HCT116 (cell line): ENCODE data around the gene PPIL4. TPM values are rescaled to one million over a fixed set of nuclear protein-coding genes. Genes with fewer than 3 reads are reported as not detected.

Source experiments
- ATAC-seq: fragments of 200-7000 bp; cut with Tn5 transposase; 2 replicates; pipeline ENCODE4 v1.9.1; 2020; ENCODE audit warnings: mild to moderate bottlenecking, moderate library complexity
- BruUV-seq: library from RNA; stranded (reverse); fragments of 400-500 nt; replicated peaks from 2 replicates; lab custom pipeline; 2021; lab: Mats Ljungman, UMichigan
- CTCF ChIA-PET: fragments of 300-600 bp; sonication (Branson Sonifier 250); formaldehyde crosslinking; loops from one replicate; lab custom pipeline; 2021; ENCODE audit warnings: antibody characterized with exemption; lab: Charles Lee
- POLR2A ChIA-PET: fragments of 300-600, 350-600 bp; sonication (Branson Sonifier 250); formaldehyde crosslinking; loops from one replicate; lab custom pipeline; 2021; ENCODE audit warnings: antibody characterized with exemption; lab: Charles Lee
- RAD21 ChIA-PET, 2 experiments: fragments of 300-600 bp; sonication (Branson Sonifier 250); formaldehyde crosslinking; loops; one replicate each; lab custom pipeline; 2023; ENCODE audit warnings: low total read pairs in 2 of 2; ENCODE audit not compliant: uncharacterized antibody in 2 of 2, unreplicated experiment in 2 of 2, low non-redundant PET in 1 of 2; lab: Charles Lee
- DNase-seq: peaks from one replicate; pipeline ENCODE4 v3.0.0-alpha.2; 2010; ENCODE audit warnings: low read depth, low spot score
- H2AFZ ChIP-seq: fragments of 200-600 bp; shearing (Covaris generic), sonication (generic); 2 replicates; pipeline ENCODE4 v1.6.1; 2017; ENCODE audit warnings: low read depth, mixed run types, mixed read lengths, antibody characterized with exemption, low read length; ENCODE audit not compliant: poor library complexity, severe bottlenecking
- H3K27ac ChIP-seq: 2 replicates; pipeline ENCODE4 v1.5.1; 2012; ENCODE audit warnings: low read depth, low read length
- H3K27me3 ChIP-seq: fragments of 200-600 bp; sonication (generic); 2 replicates; pipeline ENCODE4 v1.6.1; 2016; ENCODE audit warnings: mixed run types, low read length, mixed read lengths; ENCODE audit not compliant: insufficient read depth
- H3K36me3 ChIP-seq, 2 experiments: fragments of 200-500 bp in 1 of 2; fragments of 200-600 bp in 1 of 2; sonication (Bioruptor generic) in 1 of 2; sonication (generic) in 1 of 2; 2 replicates each; pipeline versions ENCODE4 v1.5.1 to v1.6.1; 2014 to 2016; ENCODE audit warnings: low read length in 2 of 2, inconsistent platforms in 1 of 2, mixed read lengths in 1 of 2, mixed run types in 1 of 2; ENCODE audit not compliant: insufficient read depth in 2 of 2, control insufficient read depth in 1 of 2
- H3K4me1 ChIP-seq, 2 experiments: fragments of 200-600 bp in 1 of 2; sonication (generic) in 1 of 2; 2 replicates each; pipeline versions ENCODE4 v1.5.1 to v1.6.1; 2012 to 2017; ENCODE audit warnings: low read length in 2 of 2, inconsistent platforms in 1 of 2, mild to moderate bottlenecking in 1 of 2, mixed read lengths in 1 of 2, mixed run types in 1 of 2, moderate library complexity in 1 of 2; ENCODE audit not compliant: insufficient read depth in 2 of 2, control insufficient read depth in 1 of 2
- H3K4me2 ChIP-seq: fragments of 200-600 bp; sonication (generic); 2 replicates; pipeline ENCODE4 v1.6.1; 2017; ENCODE audit warnings: mixed run types, low read length, mixed read lengths
- H3K4me3 ChIP-seq, 2 experiments: fragments of 200-600 bp in 1 of 2; sonication (generic) in 1 of 2; replicated peaks in 1 of 2; 2 replicates each; pipeline ENCODE4 v1.5.1; 2011 to 2016; ENCODE audit warnings: low read length in 2 of 2, control low read depth in 1 of 2, low read depth in 1 of 2, mild to moderate bottlenecking in 1 of 2, mixed read lengths in 1 of 2, mixed run types in 1 of 2
- H3K79me2 ChIP-seq: fragments of 200-600 bp; sonication (generic); 2 replicates; pipeline ENCODE4 v1.6.1; 2017; ENCODE audit warnings: mild to moderate bottlenecking, mixed run types, low read length, moderate library complexity, mixed read lengths; ENCODE audit not compliant: insufficient read depth
- H3K9ac ChIP-seq: fragments of 200-600 bp; sonication (generic); 2 replicates; pipeline ENCODE4 v1.6.1; 2016; ENCODE audit warnings: low read length, mixed read lengths
- H3K9me2 ChIP-seq: fragments of 200-600 bp; sonication (generic), shearing (Covaris generic); 2 replicates; pipeline ENCODE4 v1.6.1; 2017; ENCODE audit warnings: mixed run types, mild to moderate bottlenecking, moderate library complexity; ENCODE audit not compliant: insufficient read depth
- H3K9me3 ChIP-seq, 2 experiments: fragments of 200-500 bp in 1 of 2; fragments of 200-600 bp in 1 of 2; sonication (Bioruptor generic) in 1 of 2; sonication (generic) in 1 of 2; 2 replicates each; pipeline ENCODE4 v1.6.1; 2014 to 2017; ENCODE audit warnings: low read length in 2 of 2, mixed read lengths in 2 of 2, inconsistent platforms in 1 of 2, low read depth in 1 of 2, mild to moderate bottlenecking in 1 of 2, mixed run types in 1 of 2, moderate library complexity in 1 of 2; ENCODE audit not compliant: control insufficient read depth in 1 of 2, insufficient read depth in 1 of 2
- H4K20me1 ChIP-seq: fragments of 200-600 bp; sonication (generic), shearing (Covaris generic); 2 replicates; pipeline ENCODE4 v1.6.1; 2017; ENCODE audit warnings: mixed run types, mild to moderate bottlenecking, moderate library complexity; ENCODE audit not compliant: insufficient read depth
- CBX3 ChIP-seq: IDR thresholded peaks from 2 replicates; pipeline ENCODE4 v1.6.1; 2012; ENCODE audit warnings: low read depth
- CTCF ChIP-seq, 3 experiments: fragments of 200-600 bp in 1 of 3; sonication (generic) in 1 of 3; IDR thresholded peaks in 2 of 3; conservative IDR thresholded peaks in 1 of 3; 2 replicates each; pipeline ENCODE4 v1.5.1; 2012 to 2017; ENCODE audit warnings: low read depth in 2 of 3, low read length in 2 of 3, antibody characterized with exemption in 1 of 3, borderline replicate concordance in 1 of 3, control low read depth in 1 of 3, mild to moderate bottlenecking in 1 of 3, mixed read lengths in 1 of 3, mixed run types in 1 of 3, moderate library complexity in 1 of 3; ENCODE audit not compliant: insufficient read depth in 1 of 3
- EGR1 ChIP-seq: IDR thresholded peaks from 2 replicates; pipeline ENCODE4 v1.6.1; 2012; ENCODE audit warnings: low read depth
- FOSL1 ChIP-seq: IDR thresholded peaks from 2 replicates; pipeline ENCODE4 v1.6.1; 2012; ENCODE audit warnings: low read depth
- RAD21 ChIP-seq: IDR thresholded peaks from 2 replicates; pipeline ENCODE4 v1.6.1; 2012; ENCODE audit warnings: low read depth, mild to moderate bottlenecking
- SIN3A ChIP-seq: IDR thresholded peaks from 2 replicates; pipeline ENCODE4 v1.6.1; 2012; ENCODE audit warnings: low read depth
- SRF ChIP-seq: IDR thresholded peaks from 2 replicates; pipeline ENCODE4 v1.6.1; 2012; ENCODE audit warnings: low read depth
- intact Hi-C: fragments of 100-400 bp; cut with micrococcal nuclease; formaldehyde crosslinking; loops from 2 replicates; pipeline ENCODE4 v1.10.0; 2022
- total RNA-seq: library from RNA; stranded (reverse); gene quantifications from one replicate; pipeline ENCODE4 v1.2.1, GENCODE V29; 2021; ENCODE audit not compliant: unreplicated experiment

Gene PPIL4
- total RNA-seq, 1 experiment from 2014 or later: 31.0 TPM

DNA sequence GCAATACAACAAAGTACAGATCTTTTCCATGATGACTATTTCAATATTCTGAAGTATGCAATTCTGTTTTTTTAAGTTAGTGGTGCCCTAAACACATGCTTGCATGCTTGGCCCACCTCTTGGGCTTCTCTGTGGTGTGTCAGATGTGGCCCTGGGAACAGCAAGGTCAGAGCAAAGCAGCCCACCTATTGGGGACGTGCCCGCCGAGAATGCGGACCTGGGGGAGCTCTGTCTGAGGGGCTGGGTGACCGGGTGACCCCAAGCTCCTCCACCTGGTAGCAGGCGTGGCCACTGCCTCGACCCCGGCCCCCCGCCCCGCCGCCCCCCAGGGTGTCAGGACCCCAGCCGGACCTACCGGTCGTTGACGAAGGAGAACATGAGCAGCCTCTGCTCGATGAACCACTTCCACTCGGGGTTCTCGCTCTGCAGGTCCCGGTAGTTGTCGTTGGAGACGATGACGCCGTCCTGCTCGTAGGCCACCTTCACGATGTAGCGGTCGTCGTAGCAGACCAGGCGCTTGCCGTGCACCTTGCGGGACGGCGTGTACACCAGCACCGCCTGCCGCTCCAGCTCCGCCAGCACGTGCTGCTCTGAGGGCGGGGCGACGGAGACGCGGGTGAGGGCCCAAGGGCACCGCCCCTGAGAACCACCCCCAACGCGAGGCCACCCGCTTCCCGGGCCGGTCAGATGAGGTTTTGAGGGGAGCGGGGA, 89.4 kb downstream of the PPIL4 start:
- no peak for ATAC-seq
- Histone ChIP-seq H3K9me2 (no peaks in the 10 kb centered on the region), H3K4me1 (peaks cover 8 to 10% of the 10 kb centered on the region in 2 experiments; a peak in 3 of 4 replicates), H3K36me3 (no peaks in the 10 kb centered on the region), H3K4me3 (no peak overlapping the region), H3K27ac (no peak overlapping the region), H2AFZ (no peak overlapping the region), H4K20me1 (no peaks in the 10 kb centered on the region), H3K27me3 (no peaks in the 10 kb centered on the region), H3K9me3 (no peaks in the 10 kb centered on the region)
- intact Hi-C loops: no loop called here
- no peak for DNase-seq
- POLR2A ChIA-PET: no interaction called here
- BruUV-seq: no TSS peak
- CTCF ChIA-PET: no interaction called here
- TF ChIP-seq SRF (no peak), EGR1 (no peak), FOSL1 (no peak), SIN3A (no peak), RAD21 (no peak), CTCF (IDR thresholded peaks at IDR 0.05 in 2 of 3, conservative IDR thresholded peaks at IDR 0.05 in 1 of 3; ENCODE audit: borderline replicate concordance in 1 of 3, insufficient read depth in 1 of 3, low read depth in 2 of 3, low read length in 2 of 3) (no peak), CBX3 (no peak)
- TF ChIP-seq, all 23 proteins: peak for 0
- RAD21 ChIA-PET: no interaction called here
- Histone ChIP-seq H3K4me2 (no peak overlapping the region), H3K9ac (no peak overlapping the region), H3K79me2 (no peaks in the 10 kb centered on the region)
